ENCODE data around the gene RNASE7.

Gene RNASE7

GRCh38 chr14:21088687-21089086, 46.5 kb downstream of the RNASE7 start:
- DNase-seq, result no peak

- DNase-seq, result no peak
Observed at GRCh38 chr14:21089271-21089670, 47.1 kb downstream of the RNASE7 start.

GRCh38 chr14:21089877-21090193, 47.7 kb downstream of the RNASE7 start:
- no peak for DNase-seq

- DNase-seq, result peak; percentile 68
Observed at GRCh38 chr14:21090194-21090939, 48.2 kb downstream of the RNASE7 start.

GRCh38 chr14:21090940-21091663, 48.9 kb downstream of the RNASE7 start:
- no peak for DNase-seq

- no peak for DNase-seq
Observed at GRCh38 chr14:21091821-21092272, 49.7 kb downstream of the RNASE7 start.

GRCh38 chr14:21092273-21093011, 50.3 kb downstream of the RNASE7 start:
- DNase-seq, result peak; percentile 90

GRCh38 chr14:21093018-21093417, 50.9 kb downstream of the RNASE7 start:
- DNase-seq, result no peak

All from eye (tissue), 1 donor.